ENCODE data around the gene ESPN. TPM values are rescaled to one million over a fixed set of nuclear protein-coding genes. Genes with fewer than 3 reads are reported as not detected.

The ESPN gene
- total RNA-seq, 2 experiments from 2014 or later: 0.83 to 0.99 TPM

- POLR2A ChIA-PET: no interaction called here
- TF ChIP-seq, protein P1, sequence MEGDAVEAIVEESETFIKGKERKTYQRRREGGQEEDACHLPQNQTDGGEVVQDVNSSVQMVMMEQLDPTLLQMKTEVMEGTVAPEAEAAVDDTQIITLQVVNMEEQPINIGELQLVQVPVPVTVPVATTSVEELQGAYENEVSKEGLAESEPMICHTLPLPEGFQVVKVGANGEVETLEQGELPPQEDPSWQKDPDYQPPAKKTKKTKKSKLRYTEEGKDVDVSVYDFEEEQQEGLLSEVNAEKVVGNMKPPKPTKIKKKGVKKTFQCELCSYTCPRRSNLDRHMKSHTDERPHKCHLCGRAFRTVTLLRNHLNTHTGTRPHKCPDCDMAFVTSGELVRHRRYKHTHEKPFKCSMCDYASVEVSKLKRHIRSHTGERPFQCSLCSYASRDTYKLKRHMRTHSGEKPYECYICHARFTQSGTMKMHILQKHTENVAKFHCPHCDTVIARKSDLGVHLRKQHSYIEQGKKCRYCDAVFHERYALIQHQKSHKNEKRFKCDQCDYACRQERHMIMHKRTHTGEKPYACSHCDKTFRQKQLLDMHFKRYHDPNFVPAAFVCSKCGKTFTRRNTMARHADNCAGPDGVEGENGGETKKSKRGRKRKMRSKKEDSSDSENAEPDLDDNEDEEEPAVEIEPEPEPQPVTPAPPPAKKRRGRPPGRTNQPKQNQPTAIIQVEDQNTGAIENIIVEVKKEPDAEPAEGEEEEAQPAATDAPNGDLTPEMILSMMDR (IDR thresholded peaks at IDR 0.05): no peak
These were observed 44.3 kb downstream of the ESPN start for GRCh38 chr1:6468729-6469461.

GRCh38 chr1:6470132-6471085, 45.8 kb downstream of the ESPN start:
- no peaks in the 10 kb centered on the region for H3K9me3 Mint-ChIP-seq
- intact Hi-C loops (cut with micrococcal nuclease): no loop called here
- H3K36me3 Mint-ChIP-seq (ENCODE audit: low read depth): no peaks in the 10 kb centered on the region
- H3K4me3 Mint-ChIP-seq: no peak overlapping the region
- TF ChIP-seq, protein P1 (IDR thresholded peaks at IDR 0.05): no peak
- no peak for DNase-seq
- ChIA-PET CTCF (interaction anchor here (1.9 to 2.1 kb wide), 2 partner anchors 22 to 47 kb away, joined by 4 to 6 read pairs; no protein-coding TSS in a partner anchor), POLR2A (interaction anchor here (0.7 kb wide), 1 partner anchor 20 kb away, joined by 3 read pairs; no protein-coding TSS in a partner anchor)
- H3K27ac Mint-ChIP-seq: no peak overlapping the region
- no peak for ATAC-seq
- no peaks in the 10 kb centered on the region for H3K27me3 Mint-ChIP-seq
- H3K4me1 Mint-ChIP-seq (ENCODE audit: low read depth): no peaks in the 10 kb centered on the region

More at GRCh38 chr1:6468729-6469461, 44.3 kb downstream of the ESPN start:
- Mint-ChIP-seq H3K9me3 (no peaks in the 10 kb centered on the region), H3K27me3 (no peaks in the 10 kb centered on the region), H3K36me3 (ENCODE audit: low read depth) (peaks cover 7% of the 10 kb centered on the region), H3K4me1 (ENCODE audit: low read depth) (peaks cover 7% of the 10 kb centered on the region), H3K27ac (no peak overlapping the region), H3K4me3 (no peak overlapping the region)
- intact Hi-C loops (cut with micrococcal nuclease): no loop called here
- ATAC-seq (no peak), DNase-seq (no peak)
- CTCF ChIA-PET: interaction anchor here (0.8 to 3.9 kb wide), 6 partner anchors 8 to 46 kb away, joined by 3 to 38 read pairs (median 5); no protein-coding TSS in a partner anchor

GRCh38 chr1:6471086-6471969, 46.8 kb downstream of the ESPN start:
- ATAC-seq: no peak
- Mint-ChIP-seq H3K27me3 (no peaks in the 10 kb centered on the region), H3K9me3 (no peaks in the 10 kb centered on the region), H3K4me3 (no peak overlapping the region), H3K4me1 (ENCODE audit: low read depth) (peaks cover 2% of the 10 kb centered on the region), H3K36me3 (ENCODE audit: low read depth) (no peaks in the 10 kb centered on the region), H3K27ac (no peak overlapping the region)
- TF ChIP-seq, protein P1 (IDR thresholded peaks at IDR 0.05): no peak
- intact Hi-C loops (cut with micrococcal nuclease): no loop called here
- DNase-seq: no peak
- ChIA-PET CTCF (interaction anchor here (0.8 to 2.6 kb wide), 9 partner anchors 9 to 48 kb away, joined by 3 to 10 read pairs (median 4); no protein-coding TSS in a partner anchor), POLR2A (no interaction called here)

GRCh38 chr1:6471970-6472368, 47.4 kb downstream of the ESPN start:
- POLR2A ChIA-PET: no interaction called here
- H3K9me3 Mint-ChIP-seq: no peaks in the 10 kb centered on the region
- CTCF ChIA-PET: interaction anchor here (0.8 to 2.6 kb wide), 9 partner anchors 9 to 49 kb away, joined by 3 to 10 read pairs (median 4); no protein-coding TSS in a partner anchor
- no peaks in the 10 kb centered on the region for H3K36me3 Mint-ChIP-seq (ENCODE audit: low read depth)
- TF ChIP-seq, protein P1 (IDR thresholded peaks at IDR 0.05): no peak
- DNase-seq (no peak), ATAC-seq (no peak)
- no peak overlapping the region for H3K27ac Mint-ChIP-seq
- no peaks in the 10 kb centered on the region for H3K27me3 Mint-ChIP-seq
- H3K4me3 Mint-ChIP-seq: no peak overlapping the region
- intact Hi-C loops (cut with micrococcal nuclease): no loop called here
- peaks cover 2% of the 10 kb centered on the region for H3K4me1 Mint-ChIP-seq (ENCODE audit: low read depth)
